Endothelial cell of umbilical vein (primary cell): Measurements from ENCODE around the gene UBE2C. TPM values are rescaled to one million over a fixed set of nuclear protein-coding genes. Genes with fewer than 3 reads are reported as not detected.

Experiments used
- BruUV-seq: library from RNA; stranded (reverse); fragments of 400-500 nt; replicated peaks from 2 replicates; lab custom pipeline; 2021; lab: Mats Ljungman, UMichigan
- CTCF ChIA-PET: fragments of 300-600, 350-600 bp; sonication (Branson Sonifier 250); formaldehyde crosslinking; loops from one replicate; lab custom pipeline; 2021; ENCODE audit warnings: antibody characterized with exemption, inconsistent platforms; lab: Charles Lee
- POLR2A ChIA-PET: fragments of 300-600, 350-600 bp; sonication (Branson Sonifier 250); formaldehyde crosslinking; loops from one replicate; lab custom pipeline; 2021; ENCODE audit warnings: antibody characterized with exemption, inconsistent platforms; lab: Charles Lee
- DNase-seq: peaks from one replicate; pipeline ENCODE4 v3.0.0-alpha.2; 2011; ENCODE audit warnings: low read depth, low spot score
- FAIRE-seq: peaks from 2 replicates; lab custom pipeline; 2011; peaks lifted over from hg19 to GRCh38; lab: Jason Lieb, UNC
- H2AFZ ChIP-seq: 2 replicates; pipeline ENCODE4 v1.6.0; 2012; ENCODE audit warnings: low read depth, low read length, control low read depth, inconsistent platforms
- H3K27ac ChIP-seq: 2 replicates; pipeline ENCODE4 v1.5.1; 2011; ENCODE audit warnings: low read depth, mild to moderate bottlenecking, control low read depth, low read length, moderate library complexity; ENCODE audit not compliant: insufficient read depth
- H3K27me3 ChIP-seq, 2 experiments: 2 replicates each; pipeline versions ENCODE4 v1.6.0 to v1.6.1; 2011; ENCODE audit warnings: low read length in 2 of 2, mixed read lengths in 1 of 2; ENCODE audit not compliant: control insufficient read depth in 2 of 2, insufficient read depth in 2 of 2
- H3K36me3 ChIP-seq, 2 experiments: 2 replicates in 1 of 2; 3 replicates in 1 of 2; pipeline ENCODE4 v1.5.1; 2011; ENCODE audit warnings: low read length in 2 of 2, mild to moderate bottlenecking in 1 of 2, moderate library complexity in 1 of 2; ENCODE audit not compliant: control insufficient read depth in 2 of 2, insufficient read depth in 2 of 2; ENCODE audit errors: extremely low read depth in 1 of 2
- H3K4me1 ChIP-seq: 3 replicates; pipeline ENCODE4 v1.5.1; 2011; ENCODE audit warnings: mild to moderate bottlenecking, low read length; ENCODE audit not compliant: control insufficient read depth, insufficient read depth; ENCODE audit errors: extremely low read depth
- H3K4me2 ChIP-seq: 2 replicates; pipeline ENCODE4 v1.6.1; 2011; ENCODE audit warnings: low read length, control low read depth, mixed read lengths; ENCODE audit not compliant: insufficient read depth
- H3K4me3 ChIP-seq, 3 experiments: fragments of 200-600 bp in 1 of 3; sonication (generic), shearing (Covaris generic) in 1 of 3; replicated peaks in 1 of 3; 2 replicates each; pipeline ENCODE4 v1.5.1; 2011 to 2016; ENCODE audit warnings: control low read depth in 3 of 3, low read length in 3 of 3, mild to moderate bottlenecking in 2 of 3, inconsistent platforms in 1 of 3, low read depth in 1 of 3, moderate library complexity in 1 of 3; ENCODE audit not compliant: insufficient read depth in 1 of 3
- H3K79me2 ChIP-seq: 2 replicates; pipeline ENCODE4 v1.6.0; 2012; ENCODE audit warnings: low read length, inconsistent platforms; ENCODE audit not compliant: control insufficient read depth, insufficient read depth
- H3K9ac ChIP-seq: replicated peaks from 2 replicates; pipeline ENCODE3; 2011; ENCODE audit warnings: low read length, control low read depth; ENCODE audit not compliant: insufficient read depth; ENCODE audit errors: extremely low read depth
- H3K9me1 ChIP-seq: replicated peaks from 3 replicates; pipeline ENCODE4 v1.6.0; 2011; ENCODE audit warnings: mild to moderate bottlenecking, low read length; ENCODE audit not compliant: control insufficient read depth, insufficient read depth; ENCODE audit errors: extremely low read depth
- H3K9me3 ChIP-seq: replicated peaks from 2 replicates; pipeline ENCODE4 v1.5.1; 2012; ENCODE audit warnings: low read length, inconsistent platforms; ENCODE audit not compliant: control insufficient read depth, insufficient read depth
- H4K20me1 ChIP-seq: replicated peaks from 2 replicates; pipeline ENCODE3; 2011; ENCODE audit warnings: mild to moderate bottlenecking, low read length; ENCODE audit not compliant: control insufficient read depth, insufficient read depth; ENCODE audit errors: extremely low read depth
- CTCF ChIP-seq, 2 donors: IDR thresholded peaks; 1 replicate in 1 of 2; 2 replicates in 1 of 2; pipeline ENCODE4 v1.5.1; 2011; ENCODE audit warnings: low read length in 2 of 2, mild to moderate bottlenecking in 2 of 2, moderate library complexity in 2 of 2, control low read depth in 1 of 2, inconsistent platforms in 1 of 2, low read depth in 1 of 2; ENCODE audit not compliant: insufficient read depth in 1 of 2; ENCODE audit errors: extremely low read depth in 1 of 2
- EZH2 ChIP-seq: IDR thresholded peaks from 2 replicates; pipeline ENCODE4 v1.6.1; 2012; ENCODE audit warnings: borderline replicate concordance, low read depth, mild to moderate bottlenecking, moderate library complexity, low read length, inconsistent platforms; ENCODE audit not compliant: severe bottlenecking
- FOS ChIP-seq: IDR thresholded peaks from 2 replicates; pipeline ENCODE4 v1.6.1; 2011; ENCODE audit warnings: mild to moderate bottlenecking, low read length, moderate library complexity, borderline replicate concordance; ENCODE audit not compliant: insufficient read depth
- GATA2 ChIP-seq: IDR thresholded peaks from 2 replicates; pipeline ENCODE4 v1.7.0; 2011; ENCODE audit warnings: low read depth, mild to moderate bottlenecking, moderate library complexity, mixed read lengths, low read length; ENCODE audit not compliant: insufficient read length, insufficient read depth
- JUN ChIP-seq: IDR thresholded peaks from 2 replicates; pipeline ENCODE4 v1.6.1; 2011; ENCODE audit warnings: borderline replicate concordance, low read depth; ENCODE audit not compliant: insufficient read length, insufficient read depth
- MAX ChIP-seq: IDR thresholded peaks from 2 replicates; pipeline ENCODE4 v1.6.1; 2011; ENCODE audit not compliant: insufficient read depth, insufficient read length
- MYC ChIP-seq: IDR thresholded peaks from one replicate; pipeline ENCODE4 v1.6.1; 2011; ENCODE audit warnings: mild to moderate bottlenecking, low read depth, low read length
- POLR2A ChIP-seq: IDR thresholded peaks from 2 replicates; pipeline ENCODE4 v1.6.1; 2012; ENCODE audit warnings: low read depth, mild to moderate bottlenecking, control low read depth, low read length
- POLR2AphosphoS5 ChIP-seq: IDR thresholded peaks from 2 replicates; pipeline ENCODE4 v1.6.1; 2012; ENCODE audit warnings: low read depth, mild to moderate bottlenecking, control low read depth, low read length, moderate library complexity; ENCODE audit not compliant: insufficient read depth
- dilution Hi-C: fragments of 300-500 bp; cut with MboI; formaldehyde crosslinking; loops from one replicate; pipeline ENCODE4 v1.15.0; 2019; ENCODE audit warnings: low sequenced_read_pairs; ENCODE audit not compliant: extremely low pct_ligation_motif_present
- intact Hi-C: fragments of 100-400 bp; cut with micrococcal nuclease; formaldehyde crosslinking; loops from one replicate; pipeline ENCODE4 v1.10.0; 2022
- polyA plus RNA-seq, 4 experiments: library from polyadenylated mRNA; depleted of rRNA in 3 of 4; stranded (reverse) in 3 of 4; unstranded in 1 of 4; fragments of >200 nt; gene quantifications; 2 replicates each; pipeline versions ENCODE4 v1.2.1 to v1.2.3, GENCODE V29; 2011 to 2012; ENCODE audit warnings: missing spikeins in 1 of 4
- total RNA-seq: library from RNA; stranded (reverse); gene quantifications from 2 replicates; pipeline ENCODE4 v1.2.3, GENCODE V29; 2021

Gene UBE2C
- total and polyA plus RNA-seq, 2 donors (not counting 3 experiments of a cell fraction or from before 2014, with no cell fraction given): 129 to 130 TPM

- peaks cover 7% of the 10 kb centered on the region for H3K4me1 ChIP-seq
- no peaks in the 10 kb centered on the region for H3K79me2 ChIP-seq
- FAIRE-seq (no peak), DNase-seq (no peak)
- no peaks in the 10 kb centered on the region for H3K9me3 ChIP-seq
- intact Hi-C loops: no loop called here
- no peak overlapping the region for H2AFZ ChIP-seq
- no peaks in the 10 kb centered on the region for H3K36me3 ChIP-seq
- no peak overlapping the region for H3K27ac ChIP-seq
- H3K27me3 ChIP-seq: peaks cover 0 to 2% of the 10 kb centered on the region in 2 experiments
- dilution Hi-C loops: no loop called here
- BruUV-seq: no TSS peak
- ChIA-PET CTCF (interaction anchor here (1.0 to 3.7 kb wide), 2 partner anchors 331 to 450 kb away, joined by 3 to 78 read pairs; no protein-coding TSS in a partner anchor), POLR2A (no interaction called here)
- TF ChIP-seq JUN: no peak
- TF ChIP-seq GATA2: no peak
- no peak for TF ChIP-seq POLR2AphosphoS5
- no peak for TF ChIP-seq MYC
- TF ChIP-seq POLR2A: no peak
- TF ChIP-seq MAX: no peak
- no peak for TF ChIP-seq EZH2
- no peak for TF ChIP-seq FOS
- no peak for TF ChIP-seq CTCF (IDR thresholded peaks at IDR 0.05; ENCODE audit: extremely low read depth in 1 of 2, insufficient read depth in 1 of 2, low read depth in 1 of 2, low read length in 2 of 2)
- no peak overlapping the region for H3K4me3 ChIP-seq
- no peaks in the 10 kb centered on the region for H4K20me1 ChIP-seq
- no peak overlapping the region for H3K4me2 ChIP-seq
- H3K9ac ChIP-seq: no peak overlapping the region
- H3K9me1 ChIP-seq: no peaks in the 10 kb centered on the region
Observed at GRCh38 chr20:45768479-45768878, 44.0 kb upstream of the UBE2C start.
